MM.1S (cell line): Measurements from ENCODE around the gene ZNF805.

Source experiments
- EZH2 ChIP-seq: fragments of 300-600 bp; sonication (generic); optimal IDR thresholded peaks from 2 replicates; pipeline ENCODE3; 2017; ENCODE audit warnings: low read depth, mild to moderate bottlenecking, antibody characterized with exemption, low read length, mixed read lengths
- EZH2phosphoT487 ChIP-seq: fragments of 300-600 bp; sonication (generic); IDR thresholded peaks from 2 replicates; pipeline ENCODE4 v1.6.1; 2018; ENCODE audit warnings: antibody characterized with exemption, low read length
- TF ChIP-seq, protein P1 (sequence below): fragments of 300-600 bp; sonication (generic); IDR thresholded peaks from 2 replicates; pipeline ENCODE4 v1.5.1; 2016; ENCODE audit warnings: antibody characterized with exemption, low read length, mixed read lengths

DNA sequence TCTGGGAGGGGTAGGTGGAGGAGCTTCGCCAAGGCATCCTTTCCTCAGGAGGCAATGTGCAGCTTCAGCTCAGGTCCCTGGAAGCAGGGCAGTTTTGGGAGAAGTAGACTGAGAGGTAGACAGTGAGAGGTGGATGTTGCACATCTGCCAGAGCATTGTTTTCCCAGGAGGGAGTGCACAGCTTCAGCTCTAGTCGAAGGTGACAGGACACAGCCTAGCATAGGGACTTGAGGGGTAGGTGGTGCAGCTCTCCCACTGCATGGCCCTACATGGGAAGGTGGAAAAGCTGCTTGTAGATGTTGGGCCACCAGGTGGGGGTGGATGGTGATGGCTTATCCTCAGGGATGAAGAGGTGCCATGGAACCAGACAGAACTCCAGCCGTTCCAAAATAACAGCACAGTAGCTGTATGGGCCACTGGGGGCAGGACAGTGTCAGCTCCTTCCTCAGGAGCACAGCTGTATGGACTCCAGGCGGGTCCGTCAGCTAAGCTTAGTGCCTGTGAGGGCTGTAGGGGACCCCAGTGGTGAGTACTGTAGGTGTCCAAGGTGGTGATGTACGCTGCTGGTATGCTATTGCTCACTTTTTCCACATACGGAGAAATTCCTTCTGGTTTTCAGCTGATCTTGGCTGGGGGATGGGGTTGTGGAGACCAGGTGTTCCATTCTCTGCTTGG is 62.4 kb downstream of the ZNF805 start:
- TF ChIP-seq, protein P1, sequence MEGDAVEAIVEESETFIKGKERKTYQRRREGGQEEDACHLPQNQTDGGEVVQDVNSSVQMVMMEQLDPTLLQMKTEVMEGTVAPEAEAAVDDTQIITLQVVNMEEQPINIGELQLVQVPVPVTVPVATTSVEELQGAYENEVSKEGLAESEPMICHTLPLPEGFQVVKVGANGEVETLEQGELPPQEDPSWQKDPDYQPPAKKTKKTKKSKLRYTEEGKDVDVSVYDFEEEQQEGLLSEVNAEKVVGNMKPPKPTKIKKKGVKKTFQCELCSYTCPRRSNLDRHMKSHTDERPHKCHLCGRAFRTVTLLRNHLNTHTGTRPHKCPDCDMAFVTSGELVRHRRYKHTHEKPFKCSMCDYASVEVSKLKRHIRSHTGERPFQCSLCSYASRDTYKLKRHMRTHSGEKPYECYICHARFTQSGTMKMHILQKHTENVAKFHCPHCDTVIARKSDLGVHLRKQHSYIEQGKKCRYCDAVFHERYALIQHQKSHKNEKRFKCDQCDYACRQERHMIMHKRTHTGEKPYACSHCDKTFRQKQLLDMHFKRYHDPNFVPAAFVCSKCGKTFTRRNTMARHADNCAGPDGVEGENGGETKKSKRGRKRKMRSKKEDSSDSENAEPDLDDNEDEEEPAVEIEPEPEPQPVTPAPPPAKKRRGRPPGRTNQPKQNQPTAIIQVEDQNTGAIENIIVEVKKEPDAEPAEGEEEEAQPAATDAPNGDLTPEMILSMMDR: no peak
- TF ChIP-seq EZH2phosphoT487: no peak
- no peak for TF ChIP-seq EZH2
